ENCODE measurements around the gene CCL19.
A peak's percentile ranks its signal among the peaks of the same experiment; 100 is the strongest.
"Not testable (repeated sequence)": the region's sequence is repeated elsewhere in the genome, so short reads cannot be mapped to it uniquely, and the experiment has no call there.

The CCL19 gene

DNA sequence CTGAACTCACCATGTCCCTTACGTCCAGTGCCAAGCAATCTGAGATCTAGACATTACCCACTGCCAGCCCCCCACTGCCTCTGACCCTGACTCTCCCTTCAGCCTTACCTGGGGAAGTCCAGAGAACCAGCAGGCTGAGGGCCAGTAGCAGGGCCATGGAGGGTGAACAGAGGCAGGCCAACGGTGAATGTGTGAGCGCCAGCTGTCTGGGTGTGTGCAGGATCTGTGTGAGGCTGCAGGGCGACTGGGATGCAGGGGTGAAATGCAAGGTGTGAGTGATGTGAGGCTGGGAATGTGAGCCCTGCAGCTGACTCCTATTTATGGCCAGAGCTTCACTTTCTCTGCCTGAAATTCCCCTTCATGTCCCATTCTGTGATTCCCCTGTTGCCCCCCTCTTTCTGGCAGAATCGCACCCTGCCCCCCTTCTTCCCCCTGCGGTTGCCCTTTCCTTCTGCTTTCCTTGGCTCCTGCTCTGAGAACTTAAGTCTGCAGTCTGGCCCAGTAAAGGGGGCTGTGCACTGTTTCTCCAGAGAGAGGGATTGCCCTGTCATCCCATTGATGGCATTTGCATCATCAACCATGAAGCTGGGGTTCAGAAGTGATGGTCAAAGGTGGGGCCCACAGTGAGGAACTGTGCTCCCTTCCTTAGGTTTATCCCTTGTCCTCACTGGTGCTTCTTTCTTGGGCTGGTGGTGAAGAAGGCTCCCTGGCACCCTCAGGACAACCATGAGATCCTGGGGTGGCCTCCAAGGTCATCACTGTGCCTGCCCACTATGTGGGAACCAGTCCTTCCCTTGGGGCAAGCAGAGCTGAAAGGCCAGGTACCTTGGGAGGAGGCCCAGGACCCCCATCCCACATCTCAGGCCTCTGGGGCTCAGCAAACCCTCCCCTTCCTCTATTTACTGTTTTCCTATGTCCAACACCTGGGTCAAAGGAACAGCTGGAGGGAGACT lies at the start of gene CCL19:
Gene CCL19 (minus strand): TSS at position 294 of the 953 bp plus-strand sequence. CDS start 137 bp downstream, at position 157.
- no peak for DNase-seq

DNA sequence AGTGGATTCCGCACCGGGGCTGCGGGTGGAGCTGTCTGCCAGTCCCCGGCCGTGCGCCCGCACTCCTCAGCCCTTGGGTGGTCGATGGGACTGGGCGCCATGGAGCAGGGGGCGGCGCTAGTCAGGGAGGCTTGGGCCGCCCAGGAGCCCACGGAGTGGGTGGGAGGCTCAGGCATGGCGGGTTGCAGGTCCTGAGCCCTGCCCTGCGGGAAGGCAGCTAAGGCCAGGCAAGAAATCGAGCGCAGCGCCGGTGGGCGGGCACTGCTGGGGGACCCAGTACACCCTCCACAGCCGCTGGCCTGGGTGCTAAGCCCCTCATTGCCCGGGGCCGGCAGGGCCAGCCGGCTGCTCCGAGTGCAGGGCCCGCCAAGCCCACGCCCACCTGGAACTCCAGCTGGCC lies 49.1 kb upstream of the CCL19 start:
- not testable (repeated sequence) for DNase-seq

DNA sequence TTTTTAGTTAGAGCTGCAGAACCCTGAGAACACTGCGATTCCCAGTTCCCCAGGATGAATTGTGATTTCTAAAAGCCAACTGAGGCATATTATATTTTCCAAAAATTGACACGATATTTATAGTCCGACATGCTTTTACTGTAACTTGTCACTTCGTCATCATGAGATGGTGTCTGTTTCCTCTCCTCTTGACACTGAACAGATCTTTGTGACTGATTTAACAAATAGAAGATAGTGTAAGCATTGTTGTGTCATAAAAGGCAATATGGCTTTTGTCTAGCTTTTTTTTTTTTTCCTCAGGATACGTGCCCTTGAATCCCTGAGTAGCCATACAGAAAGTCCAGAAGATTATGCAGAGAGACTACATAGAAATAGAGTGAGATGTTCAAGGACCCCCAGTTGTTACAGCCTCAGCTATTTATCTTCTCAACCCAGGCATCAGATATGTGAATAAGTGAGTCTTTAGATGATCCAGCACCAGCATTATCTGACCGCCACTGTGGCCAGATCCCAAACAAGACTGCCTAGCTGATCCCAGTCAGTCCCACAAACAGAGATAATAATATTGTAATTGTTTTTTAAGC lies 46.7 kb upstream of the CCL19 start:
- no peak for DNase-seq

DNA sequence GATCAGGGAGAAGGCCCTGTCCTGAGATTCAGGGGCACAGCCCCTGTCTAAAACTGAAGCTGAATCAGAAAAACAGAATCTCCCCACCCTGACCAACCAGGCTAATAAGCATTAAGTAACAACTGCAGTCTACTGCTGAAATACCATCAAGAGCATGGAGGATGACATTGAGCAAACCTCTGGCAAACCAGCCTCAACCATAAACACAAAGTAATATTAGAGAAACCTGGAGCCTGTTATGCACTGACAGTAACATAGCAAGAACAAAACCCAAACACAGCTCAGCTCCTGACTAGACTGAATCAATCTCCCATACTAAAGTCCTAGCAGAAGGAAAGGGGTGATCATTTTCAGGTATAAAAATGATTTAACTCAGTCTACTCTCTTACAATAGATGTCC lies 43.6 kb upstream of the CCL19 start:
- DNase-seq: no peak

DNA sequence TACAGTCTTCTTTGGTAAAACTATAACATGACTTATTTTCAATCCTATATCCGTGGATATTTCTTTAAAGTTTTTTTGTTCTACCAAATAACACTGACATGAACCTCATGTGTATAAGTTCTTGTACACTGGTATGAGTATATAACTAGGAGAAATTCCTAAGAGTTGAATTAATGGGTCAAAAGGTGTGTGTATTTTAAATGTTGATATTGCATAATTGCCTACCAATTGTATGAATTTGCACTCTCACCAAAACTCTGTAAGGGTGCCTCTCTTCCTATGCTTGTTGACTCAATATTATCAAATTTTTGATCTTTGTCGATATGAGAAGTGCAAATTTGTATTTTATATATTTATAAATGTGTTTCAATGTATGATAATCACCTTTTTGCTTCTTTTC lies 41.8 kb upstream of the CCL19 start:
- no peak for DNase-seq

DNA sequence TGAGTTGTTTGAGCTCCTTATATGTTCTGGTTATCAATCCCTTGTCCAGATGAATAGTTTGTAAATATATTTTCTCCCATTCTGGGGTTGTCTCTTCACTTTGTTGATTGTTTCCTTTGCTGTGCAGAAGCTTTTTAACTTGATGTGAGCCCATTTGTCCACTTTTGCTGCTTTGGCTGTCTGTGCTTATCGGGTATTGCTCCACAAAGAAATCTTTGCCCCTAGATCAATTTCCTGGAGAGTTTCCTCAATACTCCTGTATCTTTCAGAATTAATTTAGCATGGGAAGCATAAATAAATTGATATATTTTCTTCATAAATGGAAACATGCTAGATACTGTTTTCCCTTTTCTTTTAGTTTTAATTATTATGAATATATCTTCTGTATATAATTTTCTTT lies 41.4 kb upstream of the CCL19 start:
- DNase-seq: no peak

DNA sequence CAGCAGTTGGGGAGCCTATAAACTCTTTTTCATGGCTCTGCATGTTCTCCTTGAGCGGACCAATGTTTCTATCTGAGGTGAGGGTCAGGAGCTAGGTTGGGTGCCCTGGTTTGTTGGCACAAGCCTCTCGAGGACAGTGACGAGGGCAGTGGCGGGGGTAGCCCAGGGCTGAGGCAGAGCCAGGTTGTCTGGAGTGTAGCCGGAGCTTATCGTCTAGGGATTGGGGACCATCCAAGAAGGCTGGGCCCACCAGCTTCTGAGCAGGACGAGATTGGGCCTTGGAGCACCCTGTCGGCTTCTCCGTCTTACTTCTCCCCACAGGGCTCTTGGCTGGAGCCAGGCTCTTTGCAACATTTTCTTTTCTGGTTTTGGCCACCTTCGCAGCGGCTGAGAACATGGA lies 32.1 kb upstream of the CCL19 start:
- DNase-seq: no peak

DNA sequence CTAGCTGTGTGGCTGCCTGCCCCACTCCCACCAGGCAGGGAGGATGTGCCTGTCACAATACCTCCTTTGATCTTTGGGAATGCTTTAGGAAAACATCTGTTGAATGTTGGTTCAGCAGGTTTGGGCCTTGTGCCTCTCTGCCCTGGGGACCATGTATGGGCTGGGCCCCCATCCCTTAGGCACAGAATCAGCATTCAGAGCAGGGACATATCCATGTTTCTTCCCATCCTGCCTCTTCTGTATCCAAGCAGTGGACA lies 28.6 kb upstream of the CCL19 start:
- DNase-seq: not testable (repeated sequence)

DNA sequence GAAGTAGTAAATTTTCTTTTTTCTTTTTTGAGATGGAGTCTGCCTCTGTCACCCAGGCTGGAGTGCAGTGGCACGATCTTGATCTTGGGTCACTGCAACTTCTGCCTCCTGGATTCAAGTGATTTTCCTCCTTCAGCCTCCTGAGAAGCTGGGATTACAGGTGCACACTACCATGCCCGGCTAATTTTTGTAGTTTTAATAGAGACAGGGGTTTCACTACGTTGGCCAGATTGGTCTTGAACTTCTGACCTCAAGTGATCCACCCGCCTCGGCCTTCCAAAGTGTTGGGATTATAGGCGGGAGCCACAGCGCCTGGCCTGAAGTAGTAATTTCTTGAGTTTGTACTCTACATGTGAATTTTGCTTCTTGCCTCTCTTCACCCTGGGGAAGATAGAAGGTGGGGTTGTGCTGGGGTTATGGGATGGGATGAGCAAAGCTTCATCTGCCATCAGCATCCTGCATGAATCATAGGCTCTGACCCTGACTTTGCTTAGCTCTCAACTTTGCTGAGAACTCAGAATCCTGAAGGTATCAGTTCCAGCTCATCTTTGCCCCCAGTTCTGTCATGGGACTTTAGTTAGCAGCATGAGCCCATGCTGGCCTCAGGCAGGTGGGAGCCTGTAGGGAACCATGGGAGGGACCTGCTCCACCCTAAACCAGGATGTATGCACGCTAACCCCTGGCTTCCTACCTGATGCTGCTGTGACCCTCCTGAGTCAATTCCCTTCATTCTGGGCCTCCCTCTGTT lies 28.1 kb upstream of the CCL19 start:
- DNase-seq: no peak

DNA sequence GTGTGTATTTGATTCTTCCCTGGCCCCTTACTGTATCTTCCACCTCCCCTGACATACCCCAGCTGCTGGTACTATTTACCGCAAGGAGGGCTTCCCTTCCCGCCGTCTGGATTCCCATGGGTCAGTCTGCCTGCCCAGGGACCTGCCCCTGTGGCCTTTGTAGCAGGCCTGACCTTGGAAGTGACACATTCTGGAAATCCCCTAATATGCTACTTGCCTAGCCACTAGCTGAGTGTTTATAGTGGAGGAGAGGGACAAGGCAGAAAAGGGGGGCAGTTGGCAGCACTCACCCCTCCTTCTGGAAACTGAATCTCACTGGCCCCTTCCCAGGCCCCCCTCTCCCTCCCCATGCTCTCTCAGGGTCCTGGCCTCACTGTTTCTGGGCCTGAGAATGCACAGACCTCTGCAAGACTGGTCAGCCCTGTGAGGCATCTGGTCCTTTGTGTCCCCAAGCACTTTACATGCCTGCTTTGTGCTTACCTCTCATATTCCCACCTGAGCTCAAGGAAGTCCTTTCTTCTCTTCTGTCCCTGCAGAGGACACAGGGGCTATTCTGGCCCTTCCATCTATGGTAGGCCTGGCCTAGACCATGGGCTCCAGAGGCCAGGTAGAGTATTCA lies 27.0 kb upstream of the CCL19 start:
- DNase-seq: no peak

DNA sequence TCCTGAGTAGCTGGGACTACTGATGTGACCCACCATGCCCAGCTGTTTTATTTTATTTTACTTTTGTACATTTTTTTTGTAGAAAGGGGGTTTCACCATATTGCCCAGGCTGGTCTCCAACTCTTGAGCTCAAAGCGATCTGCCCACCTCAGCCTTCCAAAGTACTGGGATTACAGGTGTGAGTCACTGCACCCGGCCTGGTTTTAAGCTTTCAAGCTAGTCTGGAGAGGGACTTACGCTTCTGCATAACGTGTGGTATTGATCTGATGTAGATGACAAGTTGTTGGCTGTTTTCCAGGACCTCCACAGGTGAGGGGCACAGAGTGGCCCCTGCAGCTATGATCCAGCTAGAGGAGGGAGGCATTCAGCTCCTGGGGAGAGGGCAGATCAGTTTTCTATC lies 25.6 kb upstream of the CCL19 start:
- DNase-seq: no peak

DNA sequence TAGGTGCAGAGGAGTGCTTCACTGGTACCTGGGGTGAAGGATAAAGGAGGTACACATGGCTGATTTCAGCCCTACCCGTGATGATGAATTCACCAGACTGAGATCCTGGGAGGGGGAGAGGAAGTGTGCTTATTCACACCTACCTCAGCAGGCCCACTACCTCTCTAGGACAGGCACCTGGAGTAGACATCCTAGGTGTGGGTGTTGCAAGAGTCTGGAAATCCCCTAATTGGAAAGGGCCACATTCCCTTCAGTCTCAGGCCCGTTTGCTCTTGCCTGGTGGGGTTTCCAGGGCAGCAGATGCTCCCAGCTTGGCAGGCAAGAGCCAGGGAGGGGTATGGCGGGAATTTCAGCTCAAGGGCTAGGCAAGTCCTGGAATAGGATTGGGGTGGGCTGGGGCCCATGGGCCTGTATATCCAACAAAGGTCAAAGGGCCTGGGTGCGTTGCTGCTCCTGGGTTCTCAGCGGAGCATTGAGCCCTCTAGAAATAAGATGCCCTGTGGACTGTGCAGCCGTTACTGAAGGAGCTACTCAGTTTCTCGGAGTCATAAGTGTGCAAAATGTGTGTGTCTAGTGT lies 24.7 kb upstream of the CCL19 start:
- DNase-seq: no peak

DNA sequence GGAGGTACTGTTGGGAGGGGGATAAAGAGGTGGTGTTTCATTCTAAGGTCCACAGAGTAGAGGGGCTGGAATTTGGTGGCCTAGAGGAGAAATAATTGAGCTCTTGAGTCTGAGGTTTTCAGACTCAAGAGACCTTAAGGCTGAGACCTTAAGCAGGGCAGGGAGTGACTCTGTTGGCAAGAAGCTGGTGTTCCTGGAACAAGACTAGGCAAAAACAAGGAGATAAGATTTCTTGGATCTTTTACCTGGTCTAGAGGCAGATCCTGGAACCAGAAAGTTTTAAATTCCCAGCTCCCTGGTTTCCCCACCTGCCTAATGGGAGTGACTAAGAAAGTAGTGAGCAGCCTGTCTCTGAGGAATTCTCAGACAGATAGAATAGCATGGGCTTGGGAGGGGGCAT lies 22.9 kb upstream of the CCL19 start:
- DNase-seq: no peak

DNA sequence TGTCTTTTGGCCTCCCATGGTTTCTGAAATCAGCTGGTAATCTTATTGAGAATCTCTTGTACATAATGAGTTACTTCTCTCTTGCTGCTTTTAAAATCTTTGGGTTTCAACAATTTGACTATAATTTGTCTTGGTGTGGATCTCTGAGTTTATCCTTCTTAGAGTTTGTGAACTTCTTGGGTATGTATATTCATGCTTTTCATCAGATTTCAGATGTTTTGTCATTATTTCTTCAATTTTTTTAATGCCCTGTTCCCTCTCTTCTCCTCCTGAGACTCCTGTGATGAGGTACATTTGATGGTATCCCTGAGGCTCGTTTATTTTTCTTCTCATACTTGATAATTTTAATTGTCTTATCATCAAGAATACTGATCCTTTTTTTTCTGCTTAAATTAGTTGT lies 21.1 kb upstream of the CCL19 start:
- no peak for DNase-seq

DNA sequence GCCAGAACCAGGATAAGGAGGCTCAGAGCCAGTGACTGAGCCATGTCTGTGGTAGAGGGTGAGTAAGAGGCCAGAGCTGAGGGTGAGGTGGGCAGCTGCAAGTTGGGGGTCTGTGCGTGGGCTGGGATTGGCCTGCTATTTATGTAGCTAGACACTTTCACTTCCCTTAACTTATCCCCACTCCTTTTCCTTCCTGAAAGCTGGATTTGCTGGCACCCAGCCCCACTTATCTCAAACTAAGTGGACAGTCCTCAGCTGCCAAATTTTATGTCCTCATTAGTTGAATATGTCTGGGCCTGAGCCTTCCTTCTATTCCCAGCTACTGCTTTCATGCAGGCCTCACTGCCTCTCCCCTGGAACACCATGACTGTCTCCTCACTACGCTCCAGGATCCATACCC lies 18.9 kb upstream of the CCL19 start, which contains the start of gene CCL21:
Gene CCL21 (minus strand): TSS at position 114 of the 400 bp plus-strand sequence. CDS start 70 bp downstream, at position 44.
- DNase-seq: no peak

DNA sequence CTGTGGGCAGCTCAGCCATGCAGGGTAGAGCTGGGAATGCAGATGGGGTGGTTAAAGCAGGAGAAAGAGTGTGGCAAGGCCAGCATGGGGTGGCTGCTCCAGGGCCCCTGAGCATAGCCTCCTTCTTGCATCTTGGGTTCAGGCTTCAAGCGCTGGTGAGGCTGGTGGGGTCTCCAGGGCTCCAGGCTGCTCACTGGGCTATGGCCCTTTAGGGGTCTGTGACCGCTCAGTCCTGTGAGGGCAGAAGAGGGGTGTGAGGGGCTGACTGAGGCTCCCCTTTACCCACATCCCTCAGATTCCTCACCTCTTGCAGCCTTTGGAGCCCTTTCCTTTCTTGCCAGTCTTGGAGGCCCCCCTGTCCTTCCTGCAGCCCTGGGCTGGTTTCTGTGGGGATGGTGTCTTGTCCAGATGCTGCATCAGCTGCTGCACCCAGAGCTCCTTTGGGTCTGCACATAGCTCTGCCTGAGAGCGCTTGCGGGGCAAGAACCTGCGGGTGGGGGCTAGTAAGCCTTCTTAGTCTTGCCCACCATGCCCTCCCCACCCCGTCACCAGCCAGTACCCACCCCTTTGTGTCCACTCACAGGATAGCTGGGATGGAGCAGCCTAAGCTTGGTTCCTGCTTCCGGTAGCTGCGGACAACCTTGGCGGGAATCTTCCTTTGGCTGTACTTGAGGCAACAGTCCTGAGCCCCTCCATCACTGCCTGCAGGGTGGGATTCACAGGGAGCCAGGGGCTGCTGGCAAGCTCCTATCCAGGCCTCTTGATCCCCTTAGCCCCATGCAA lies 18.3 kb upstream of the CCL19 start:
- no peak for DNase-seq

DNA sequence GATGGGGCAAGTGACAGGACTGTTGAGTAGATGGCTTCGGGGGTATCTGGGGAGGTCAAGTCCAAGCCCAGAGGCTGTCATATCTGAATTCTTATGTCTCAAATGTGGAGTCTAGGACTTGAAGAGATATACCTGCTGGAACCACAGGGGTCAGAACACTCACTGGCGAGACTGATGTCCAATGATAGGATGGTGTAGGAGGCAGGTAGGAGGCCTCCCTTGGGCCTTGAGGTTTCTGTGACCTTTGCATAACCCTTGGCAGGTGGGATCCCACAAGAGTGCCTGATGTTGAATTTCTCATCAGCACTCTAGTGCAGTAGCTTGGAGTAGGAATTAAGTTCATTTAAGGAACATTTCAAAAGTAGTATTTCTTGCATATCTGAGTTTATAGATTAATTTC lies 16.1 kb upstream of the CCL19 start:
- no peak for DNase-seq

DNA sequence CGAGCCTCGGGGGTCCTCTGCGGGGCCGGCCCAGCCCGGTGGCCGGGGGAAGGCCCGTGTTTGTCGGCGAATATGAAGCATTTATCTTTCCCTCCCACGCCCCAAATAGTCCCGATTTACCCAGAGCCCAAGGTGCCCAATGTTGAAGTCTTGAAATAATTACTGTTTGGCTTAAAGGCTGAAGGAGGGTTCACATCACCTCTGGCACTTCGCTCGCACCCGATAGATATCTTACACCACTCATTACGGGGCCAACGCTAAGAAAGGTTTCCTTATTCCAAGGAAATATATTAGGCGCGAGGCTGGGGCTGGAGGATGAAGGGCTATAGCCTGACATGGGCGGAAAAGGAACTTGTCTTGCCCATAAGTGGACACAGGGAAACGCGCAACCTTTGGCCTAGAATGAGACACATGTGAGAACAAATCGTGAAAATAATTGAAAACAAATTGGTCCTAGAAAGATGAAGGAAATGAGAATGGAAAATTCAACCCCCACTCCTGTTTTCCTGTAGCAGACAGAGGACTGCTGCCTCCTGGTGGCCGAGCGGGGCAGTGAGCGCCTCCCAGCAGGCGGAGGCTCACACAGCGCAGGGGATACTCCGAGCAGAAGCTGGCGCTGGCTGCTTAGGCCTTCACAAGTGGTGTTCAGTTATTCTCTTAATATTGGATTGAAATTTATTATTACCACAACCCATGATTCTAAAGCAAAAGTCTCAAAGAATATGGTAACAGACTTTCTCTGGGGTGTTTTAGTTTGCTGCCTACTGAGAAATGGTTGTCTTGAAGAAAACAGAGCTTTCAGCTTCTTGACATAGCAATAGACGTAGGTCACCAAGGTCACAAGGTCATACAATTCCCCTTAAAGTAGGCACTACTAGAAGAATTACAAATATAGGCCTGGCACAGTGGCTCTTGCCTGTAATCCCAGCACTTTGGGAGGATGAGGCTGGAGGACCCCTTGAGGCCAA lies 11.0 kb upstream of the CCL19 start:
- DNase-seq: peak; percentile 68 to 83

DNA sequence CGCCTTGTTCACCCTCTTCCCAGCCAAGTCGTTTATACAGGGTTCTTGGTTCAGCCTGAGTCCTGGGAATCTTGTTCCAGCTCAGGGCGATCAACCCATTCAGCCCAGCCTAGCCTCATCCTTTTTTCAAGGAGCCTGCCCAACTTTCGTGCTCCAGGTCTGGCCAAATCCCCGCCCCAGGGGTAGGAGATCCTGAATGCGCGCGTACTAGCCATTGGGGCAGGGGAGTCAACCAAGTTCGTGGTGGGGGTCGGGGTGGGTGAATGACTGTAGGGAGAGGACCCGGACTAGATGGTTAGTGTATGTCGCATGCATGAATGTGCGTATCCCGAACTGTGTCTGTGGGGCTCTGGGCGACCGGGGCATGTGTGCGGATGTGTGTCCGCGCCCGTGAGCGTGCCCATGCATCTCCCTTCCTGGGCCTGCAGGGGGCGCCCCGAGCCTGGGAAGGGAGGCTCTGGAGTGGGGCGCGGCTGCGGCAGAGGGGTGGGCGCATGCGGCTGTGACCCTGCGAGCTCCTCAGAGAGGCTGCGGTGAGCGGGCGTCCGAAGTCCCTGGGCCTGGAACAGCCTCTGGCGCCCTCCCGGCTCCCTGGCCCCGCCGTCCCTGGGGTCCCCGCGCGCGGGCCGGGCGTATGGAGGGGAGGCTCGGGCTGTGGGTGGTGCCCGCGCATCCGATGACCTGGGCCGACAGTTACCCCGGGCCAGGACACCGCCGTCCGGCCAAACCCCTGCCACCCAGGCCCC lies 10.1 kb upstream of the CCL19 start:
- peak; percentile 65 to 80 for DNase-seq

DNA sequence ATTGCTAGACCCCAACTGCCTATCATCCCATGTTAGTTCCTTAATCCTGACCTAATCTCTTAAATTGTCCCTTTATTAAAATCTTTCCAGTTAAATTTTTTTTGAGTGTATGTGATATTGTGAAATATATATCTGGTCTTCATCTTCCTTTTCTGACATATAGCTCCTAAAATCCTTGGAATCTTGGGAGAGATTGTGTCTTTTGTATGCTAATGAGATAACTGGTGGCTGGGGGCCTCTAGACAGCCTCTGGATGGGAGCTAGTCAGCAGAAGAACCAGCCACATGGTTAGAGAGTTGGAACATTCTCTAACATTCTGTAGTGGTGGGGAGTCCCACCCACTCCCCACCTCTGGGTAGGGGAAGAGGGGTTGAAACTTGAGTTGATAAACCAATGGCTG lies 3.7 kb upstream of the CCL19 start:
- DNase-seq: no peak

All from CD4-positive, alpha-beta T cell treated with Interferon alpha-2 for 1 hour (primary cell).